Esophagus (tissue), 2 donors: ENCODE data around the gene CD82. TPM values are rescaled to one million over a fixed set of nuclear protein-coding genes. Genes with fewer than 3 reads are reported as not detected.
"Not testable (repeated sequence)": the region's sequence is repeated elsewhere in the genome, so short reads cannot be mapped to it uniquely, and the experiment has no call there.

Experiments
- H3K27ac ChIP-seq, 2 donors: one replicate each; pipeline ENCODE4 v1.5.1; 2013; ENCODE audit warnings: low read depth in 2 of 2, mild to moderate bottlenecking in 2 of 2, inconsistent platforms in 1 of 2, low read length in 1 of 2, moderate library complexity in 1 of 2
- H3K27me3 ChIP-seq, 2 donors: one replicate each; pipeline ENCODE4 v1.6.1; 2013; ENCODE audit warnings: low read length in 2 of 2, control low read depth in 1 of 2, mild to moderate bottlenecking in 1 of 2; ENCODE audit not compliant: insufficient read depth in 2 of 2, control insufficient read depth in 1 of 2
- H3K36me3 ChIP-seq, 2 donors: one replicate each; pipeline ENCODE4 v1.6.1; 2013; ENCODE audit warnings: low read length in 1 of 2; ENCODE audit not compliant: control insufficient read depth in 2 of 2, insufficient read depth in 2 of 2
- H3K4me1 ChIP-seq, 2 donors: one replicate each; pipeline ENCODE4 v1.6.1; 2013; ENCODE audit warnings: low read length in 1 of 2; ENCODE audit not compliant: control insufficient read depth in 2 of 2, insufficient read depth in 2 of 2
- H3K4me3 ChIP-seq, 2 donors: one replicate each; pipeline ENCODE4 v1.5.1; 2013; ENCODE audit warnings: low read length in 2 of 2, mild to moderate bottlenecking in 2 of 2, low read depth in 1 of 2, moderate library complexity in 1 of 2
- H3K9me3 ChIP-seq, 2 donors: one replicate each; pipeline ENCODE4 v1.6.1; 2013; ENCODE audit warnings: mild to moderate bottlenecking in 2 of 2, low read depth in 1 of 2, low read length in 1 of 2, moderate library complexity in 1 of 2; ENCODE audit not compliant: control insufficient read depth in 2 of 2, insufficient read depth in 1 of 2
- WGBS, 2 donors: extraction: QIAGEN DNeasy Blood & Tissue Kit; methylation state at CpG; one replicate each; pipeline ENCODE4 v1.1.7; 2013; 5-methylcytosine and 5-hydroxymethylcytosine counted together
- polyA plus RNA-seq, 2 donors: library from polyadenylated mRNA; stranded (reverse); fragments of 200-250 nt; gene quantifications; one replicate each; pipeline ENCODE4 v1.2.3, GENCODE V29; 2013
- donor health status: healthy with polysubstance abuse.
- donor health status: Bipolar disorder and iron deficiency.

CD82 gene
- polyA plus RNA-seq, 2 donors: 123 to 266 TPM

DNA sequence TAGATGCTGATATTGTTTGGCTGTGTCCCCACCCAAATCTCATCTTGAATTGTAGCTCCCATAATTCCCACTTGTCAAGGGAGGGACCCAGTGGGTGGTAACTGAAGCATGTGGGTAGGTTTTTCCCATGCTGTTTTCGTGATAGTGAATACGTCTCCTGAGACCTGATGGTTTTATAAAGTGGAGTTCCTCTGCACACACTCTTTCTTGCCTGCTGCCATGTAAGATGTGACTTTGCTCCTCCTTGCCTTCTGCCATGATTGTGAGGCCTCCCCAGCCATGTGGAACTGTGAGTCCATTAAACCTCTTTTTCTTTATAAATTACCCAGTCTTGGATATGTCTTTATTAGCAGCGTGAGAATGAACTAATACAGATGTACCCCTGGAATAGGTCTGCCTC lies 95.1 kb downstream of the CD82 start:
- not testable (repeated sequence) for H3K9me3 ChIP-seq, H3K4me1 ChIP-seq, H3K27ac ChIP-seq, H3K4me3 ChIP-seq, H3K27me3 ChIP-seq, H3K36me3 ChIP-seq
- 93 to 96% methylated on average over 3 of the region's 3 CpGs for WGBS, 2 donors

DNA sequence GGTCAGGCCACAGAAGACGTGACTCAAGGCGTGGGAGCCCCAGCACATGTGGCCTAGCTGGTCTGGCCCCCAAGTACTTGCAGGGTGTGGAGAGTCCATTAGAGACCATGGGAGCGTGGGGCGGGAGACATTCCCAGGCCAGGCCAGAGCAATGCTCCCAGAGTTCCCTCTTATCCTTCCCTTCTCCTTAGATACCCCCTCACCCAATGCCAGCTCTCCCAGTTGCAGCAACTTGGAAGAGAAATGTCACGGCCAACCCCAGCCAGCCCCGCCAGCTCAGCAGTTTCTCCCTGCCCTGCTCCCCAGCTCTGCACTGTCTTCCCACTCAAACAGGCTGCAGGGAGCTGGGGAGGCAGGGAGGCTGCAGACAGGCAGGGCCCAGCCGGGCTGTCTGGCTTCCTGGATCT lies 95.9 kb downstream of the CD82 start:
- H3K36me3 ChIP-seq: no peaks in the 10 kb centered on the region
- H3K4me1 ChIP-seq: no peaks in the 10 kb centered on the region
- H3K27ac ChIP-seq: no peak overlapping the region
- H3K9me3 ChIP-seq: no peaks in the 10 kb centered on the region
- no peak overlapping the region for H3K4me3 ChIP-seq
- no peaks in the 10 kb centered on the region for H3K27me3 ChIP-seq
- 79 to 87% methylated on average over 7 of the region's 7 CpGs for WGBS, 2 donors

Other genes with a start within 250 kb of the CD82 start
- 1 to 10 TPM; 2.2 to 3.1 TPM for gene TSPAN18, start 161.3 kb downstream of the CD82 start, polyA plus RNA-seq